Sigmoid colon (tissue), 4 donors: ENCODE results near the gene NR3C2.

Experiments used
- CTCF ChIP-seq, 4 experiments: fragments of 450-650 bp in 3 of 4; fragments of 200-600 bp in 1 of 4; IDR thresholded peaks; one replicate each; pipeline ENCODE4 v1.5.1; 2016 to 2019; ENCODE audit warnings: antibody characterized with exemption in 4 of 4, mild to moderate bottlenecking in 3 of 4, moderate library complexity in 2 of 4
- EP300 ChIP-seq, 4 donors: sonication (generic); formaldehyde crosslinking; IDR thresholded peaks; one replicate each; pipeline ENCODE4 v1.6.1; 2017; ENCODE audit warnings: antibody characterized with exemption in 4 of 4
- POLR2A ChIP-seq, 2 donors: fragments of 450-650 bp; IDR thresholded peaks; one replicate each; pipeline ENCODE4 v1.6.1; 2016; ENCODE audit warnings: antibody characterized with exemption in 2 of 2, mild to moderate bottlenecking in 2 of 2, moderate library complexity in 2 of 2
- POLR2AphosphoS5 ChIP-seq, 4 donors: sonication (generic); formaldehyde crosslinking; IDR thresholded peaks; one replicate each; pipeline ENCODE4 v1.6.1; 2017; ENCODE audit warnings: antibody characterized with exemption in 4 of 4

DNA sequence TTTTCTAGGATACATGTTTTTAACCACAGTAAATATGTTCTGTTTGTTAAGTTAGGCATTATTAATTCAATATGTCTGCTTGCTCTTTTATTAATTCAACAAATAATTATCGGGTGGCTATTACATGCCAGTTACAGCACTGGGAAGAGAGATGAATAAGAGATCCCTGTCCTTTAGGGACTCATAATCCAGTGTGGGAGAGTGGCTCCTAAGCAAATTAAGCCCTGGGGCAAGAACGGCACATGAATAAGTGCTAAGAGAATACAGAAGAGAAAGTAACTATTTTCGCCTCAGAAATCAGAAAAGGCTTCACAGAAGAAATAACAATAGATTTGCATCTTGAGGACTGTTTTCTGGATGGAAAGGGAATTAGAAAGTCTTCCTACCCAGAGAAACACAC is 236.7 kb downstream of the NR3C2 start:
- TF ChIP-seq CTCF (IDR thresholded peaks at IDR 0.05) (no peak), POLR2AphosphoS5 (IDR thresholded peaks at IDR 0.05) (no peak), POLR2A (IDR thresholded peaks at IDR 0.05) (no peak), EP300 (IDR thresholded peaks at IDR 0.05) (no peak)
